GM12878 (cell line): ENCODE data around the gene THRB.

Source experiments
- PAX5 ChIP-seq: IDR thresholded peaks from 2 replicates; pipeline ENCODE4 v1.6.1; 2011; ENCODE audit warnings: low read depth, low read length, borderline replicate concordance
- TARDBP ChIP-seq: IDR thresholded peaks from 2 replicates; pipeline ENCODE4 v1.6.1; 2016; ENCODE audit warnings: borderline replicate concordance
- TF ChIP-seq, protein P1 (sequence below), 3 experiments: IDR thresholded peaks in 2 of 3; conservative IDR thresholded peaks in 1 of 3; 2 replicates each; pipeline ENCODE4 v1.5.1; 2011; ENCODE audit warnings: low read depth in 3 of 3, low read length in 3 of 3, mild to moderate bottlenecking in 3 of 3, control low read depth in 2 of 3, moderate library complexity in 2 of 3, inconsistent platforms in 1 of 3, mixed read lengths in 1 of 3; ENCODE audit not compliant: control insufficient read depth in 2 of 3, insufficient read depth in 1 of 3; ENCODE audit errors: extremely low read depth in 1 of 3

DNA sequence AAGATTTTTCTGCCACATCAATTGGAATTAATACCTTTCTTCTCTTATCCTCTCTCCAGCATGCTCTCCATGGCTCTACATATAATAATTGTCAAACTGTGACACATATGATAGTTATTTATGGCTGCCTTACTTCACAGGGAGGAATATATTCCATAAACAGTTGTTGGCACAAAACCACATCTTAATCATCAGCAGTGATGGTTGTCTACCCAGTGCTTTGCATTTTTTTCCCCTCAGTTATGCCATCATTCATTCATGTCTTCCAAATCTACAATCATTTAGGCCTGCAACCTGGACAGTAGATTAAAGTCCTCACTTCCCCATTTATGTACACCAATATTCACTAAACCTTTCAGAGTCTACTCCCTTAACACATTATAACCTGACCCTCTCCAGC lies 107.7 kb downstream of the THRB start:
- TF ChIP-seq, protein P1, sequence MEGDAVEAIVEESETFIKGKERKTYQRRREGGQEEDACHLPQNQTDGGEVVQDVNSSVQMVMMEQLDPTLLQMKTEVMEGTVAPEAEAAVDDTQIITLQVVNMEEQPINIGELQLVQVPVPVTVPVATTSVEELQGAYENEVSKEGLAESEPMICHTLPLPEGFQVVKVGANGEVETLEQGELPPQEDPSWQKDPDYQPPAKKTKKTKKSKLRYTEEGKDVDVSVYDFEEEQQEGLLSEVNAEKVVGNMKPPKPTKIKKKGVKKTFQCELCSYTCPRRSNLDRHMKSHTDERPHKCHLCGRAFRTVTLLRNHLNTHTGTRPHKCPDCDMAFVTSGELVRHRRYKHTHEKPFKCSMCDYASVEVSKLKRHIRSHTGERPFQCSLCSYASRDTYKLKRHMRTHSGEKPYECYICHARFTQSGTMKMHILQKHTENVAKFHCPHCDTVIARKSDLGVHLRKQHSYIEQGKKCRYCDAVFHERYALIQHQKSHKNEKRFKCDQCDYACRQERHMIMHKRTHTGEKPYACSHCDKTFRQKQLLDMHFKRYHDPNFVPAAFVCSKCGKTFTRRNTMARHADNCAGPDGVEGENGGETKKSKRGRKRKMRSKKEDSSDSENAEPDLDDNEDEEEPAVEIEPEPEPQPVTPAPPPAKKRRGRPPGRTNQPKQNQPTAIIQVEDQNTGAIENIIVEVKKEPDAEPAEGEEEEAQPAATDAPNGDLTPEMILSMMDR (IDR thresholded peaks at IDR 0.05 in 2 of 3, conservative IDR thresholded peaks at IDR 0.05 in 1 of 3; ENCODE audit: control insufficient read depth in 2 of 3, extremely low read depth in 1 of 3, insufficient read depth in 1 of 3, low read depth in 3 of 3, low read length in 3 of 3), result no peak
- TF ChIP-seq PAX5 (no peak), TARDBP (no peak)
